GM19463 (cell line): ENCODE measurements around the gene TADA2B.
"Not testable (repeated sequence)": the region's sequence is repeated elsewhere in the genome, so short reads cannot be mapped to it uniquely, and the experiment has no call there.

Source experiments
- ATAC-seq: cut with Tn5 transposase; IDR thresholded peaks from one replicate; pipeline ENCODE4 v1.9.1; 2021; ENCODE audit warnings: mild to moderate bottlenecking, moderate library complexity; ENCODE audit not compliant: unreplicated experiment

Gene TADA2B

DNA sequence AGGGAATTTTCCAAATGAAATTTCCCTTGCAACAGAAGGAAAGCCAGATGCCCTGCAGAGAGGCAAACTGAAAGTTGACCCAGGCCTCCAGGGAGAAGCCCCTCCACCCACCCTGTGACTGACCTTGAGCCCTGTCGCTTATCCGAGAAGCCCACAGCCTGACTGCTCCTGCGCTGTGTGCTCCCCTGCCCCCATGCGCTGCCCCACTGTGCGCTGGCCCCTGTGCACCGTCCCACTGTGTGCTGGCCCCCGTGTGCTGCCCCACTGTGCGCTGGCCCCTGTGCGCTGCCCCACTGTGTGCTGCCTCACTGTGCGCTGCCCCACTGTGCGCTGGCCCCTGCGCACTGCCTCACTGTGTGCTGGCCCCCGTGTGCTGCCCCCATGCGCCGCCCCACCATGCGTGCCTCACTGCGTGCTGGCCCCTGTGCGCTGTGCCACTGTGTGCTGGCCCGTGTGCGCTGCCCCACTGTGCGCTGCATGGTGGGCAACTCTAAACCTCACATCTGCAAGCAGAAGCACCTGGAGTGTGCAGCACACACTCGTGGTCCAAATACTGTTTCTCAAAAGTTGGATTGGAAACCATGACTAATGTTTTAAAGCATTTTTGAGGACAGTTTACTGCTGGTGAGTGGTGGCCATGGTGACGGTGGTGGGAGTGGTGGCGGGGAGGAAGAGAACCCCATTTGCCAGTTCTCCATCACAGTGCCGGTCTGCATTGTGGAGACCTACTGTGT, 33.0 kb downstream of the TADA2B start:
- ATAC-seq: no peak

DNA sequence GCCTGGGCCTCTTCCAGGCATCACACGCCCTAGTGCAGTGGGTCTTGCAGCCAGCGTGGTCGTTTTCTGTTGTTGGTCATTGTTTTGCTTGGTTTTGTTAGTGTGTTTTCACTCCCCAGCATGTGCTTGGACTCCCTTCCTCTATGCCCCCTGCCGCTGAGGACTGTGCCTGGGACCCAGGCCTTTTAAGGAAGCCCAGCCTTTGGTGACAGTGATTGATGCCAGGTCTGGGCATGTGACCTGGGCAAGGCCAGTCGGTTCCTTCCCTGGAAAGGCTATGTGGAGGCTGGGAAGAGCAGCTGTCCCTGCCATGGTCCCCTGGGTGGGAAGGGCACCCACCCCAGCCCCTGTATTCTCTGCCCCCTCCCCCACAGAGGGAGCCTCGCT, 33.5 kb downstream of the TADA2B start:
- no peak for ATAC-seq

DNA sequence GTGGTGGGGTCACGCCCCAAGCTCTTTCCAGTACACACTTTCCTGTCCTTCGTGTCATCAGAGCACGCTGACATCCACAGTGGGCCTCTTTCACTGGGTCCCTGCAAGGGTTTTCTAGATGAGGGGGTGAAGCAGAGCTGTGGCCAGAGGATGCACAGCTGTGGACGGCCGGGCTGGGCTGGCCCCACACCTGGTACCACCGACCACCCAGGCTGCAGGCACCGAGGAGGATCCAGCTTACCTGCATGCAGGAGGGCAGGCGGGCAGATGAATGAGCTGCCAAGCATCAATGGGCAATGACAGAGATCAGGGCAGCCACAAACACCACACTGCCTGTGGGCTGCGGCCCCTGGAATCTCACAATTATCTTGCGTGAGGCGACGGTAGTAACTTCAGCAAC, 34.2 kb downstream of the TADA2B start:
- no peak for ATAC-seq

DNA sequence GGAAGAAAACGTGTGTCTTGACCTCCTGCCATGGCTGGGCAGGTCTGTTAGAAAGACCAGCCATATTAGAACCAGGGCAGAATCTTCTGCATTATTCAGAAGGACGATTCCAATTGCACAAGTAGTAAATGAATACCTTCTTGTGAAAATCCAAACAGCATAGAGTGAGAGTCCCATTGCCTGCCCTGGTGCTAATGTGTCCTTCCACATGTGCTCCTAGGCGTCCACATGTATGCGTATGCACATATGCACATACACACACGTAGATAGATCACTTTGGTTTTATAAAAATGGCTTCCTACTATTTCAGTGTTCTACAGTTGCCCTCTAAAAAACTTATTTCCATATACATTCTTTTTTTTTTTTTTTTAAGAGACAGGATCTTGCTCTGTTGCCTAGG, 34.9 kb downstream of the TADA2B start:
- no peak for ATAC-seq

DNA sequence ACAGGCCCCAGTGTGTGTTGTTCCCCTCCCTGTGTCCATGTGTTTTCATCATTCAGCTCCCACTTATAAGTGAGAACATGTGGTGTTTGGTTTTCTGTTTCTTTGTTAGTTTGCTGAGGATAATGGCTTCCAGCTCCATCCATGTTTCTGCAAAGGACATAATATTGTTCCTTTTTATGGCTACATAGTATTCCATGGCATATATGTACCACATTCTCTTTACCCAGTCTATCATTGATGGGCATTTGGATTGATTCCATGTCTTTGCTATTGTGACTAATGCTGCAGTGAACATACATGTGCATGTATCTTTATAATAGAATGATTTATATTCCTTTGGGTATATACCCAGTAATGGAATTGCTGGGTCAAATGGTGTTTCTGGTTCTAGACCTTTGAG, 36.3 kb downstream of the TADA2B start:
- ATAC-seq: not testable (repeated sequence)

DNA sequence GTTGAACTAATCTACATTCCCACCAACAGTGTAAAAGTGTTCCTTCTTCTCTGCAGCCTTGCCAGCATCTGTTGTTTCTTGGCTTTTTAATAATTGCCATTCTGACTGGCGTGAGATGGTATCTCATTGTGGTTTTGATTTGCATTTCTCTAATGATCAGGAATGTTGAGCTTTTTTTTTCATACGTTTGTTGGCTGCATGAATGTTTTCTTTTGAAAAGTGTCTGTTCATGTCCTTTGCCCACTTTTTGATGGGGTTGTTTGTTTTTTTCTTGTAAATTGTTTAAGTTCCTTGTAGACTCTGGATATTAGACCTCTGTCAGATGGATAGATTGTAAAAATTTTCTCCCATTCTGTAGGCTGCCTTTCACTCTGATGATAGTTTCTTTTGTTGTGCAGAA, 36.7 kb downstream of the TADA2B start:
- not testable (repeated sequence) for ATAC-seq

DNA sequence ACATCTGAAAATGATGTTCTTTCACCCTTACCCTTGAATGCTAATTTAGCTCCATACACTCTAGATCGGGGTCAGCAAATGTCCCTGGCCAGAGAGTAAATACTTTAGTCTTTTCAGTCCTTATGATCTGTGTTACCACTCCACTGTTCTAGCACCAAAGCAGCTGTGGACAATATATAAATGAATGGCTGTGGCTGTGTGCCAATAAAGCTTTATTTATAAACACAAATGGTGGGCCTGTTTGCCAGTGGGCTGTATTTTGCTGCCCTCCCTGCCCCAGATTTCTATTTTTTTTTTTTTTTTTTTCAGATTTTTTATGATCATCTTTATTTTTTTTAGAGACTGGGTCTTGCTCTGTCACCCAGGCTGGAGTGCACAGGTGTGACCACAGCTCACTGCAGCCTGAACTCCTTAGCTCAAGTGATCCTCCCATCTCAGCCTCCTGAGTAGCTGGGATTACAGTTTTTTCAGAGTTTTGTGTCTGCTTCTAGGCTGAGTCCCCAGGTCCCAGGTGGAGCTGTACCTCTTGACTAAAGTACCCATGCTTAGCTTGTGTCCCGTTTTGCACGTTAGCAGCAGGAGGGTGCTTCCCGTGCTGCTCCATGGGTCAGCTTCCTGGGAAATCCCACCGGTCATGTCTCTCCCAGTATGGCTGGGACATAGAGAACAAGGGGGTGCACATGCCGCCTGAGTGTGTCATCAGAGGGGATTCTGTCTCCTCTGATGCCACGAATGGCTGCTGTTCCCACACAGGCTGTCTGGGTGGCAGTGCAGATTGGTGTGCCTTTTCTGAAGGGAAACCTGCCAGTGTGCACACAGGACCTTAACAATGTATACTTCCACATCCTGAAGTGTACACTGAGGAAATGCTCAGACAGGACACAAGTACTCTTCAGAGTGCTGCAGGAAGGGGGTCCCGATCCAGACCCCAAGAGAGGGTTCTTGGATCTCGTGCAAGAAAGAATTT, 40.7 kb downstream of the TADA2B start:
- ATAC-seq: no peak

DNA sequence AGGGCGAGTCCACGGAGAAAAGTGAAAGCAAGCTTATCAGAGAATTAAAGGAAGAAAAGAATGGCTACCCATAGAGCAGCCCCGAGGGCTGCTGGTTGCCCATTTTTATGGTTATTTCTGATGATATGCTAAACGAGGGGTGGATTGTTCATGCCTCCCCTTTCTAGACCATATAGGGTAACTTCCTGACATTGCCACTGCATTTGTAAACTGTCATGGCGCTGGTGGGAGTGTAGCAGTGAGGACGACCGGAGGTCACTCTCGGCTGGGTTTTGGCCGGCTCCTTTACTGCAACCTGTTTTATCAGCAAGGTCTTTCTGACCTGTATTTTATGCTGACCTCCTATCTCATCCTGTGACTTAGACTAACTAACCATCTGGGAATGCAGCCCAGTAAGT, 41.4 kb downstream of the TADA2B start:
- ATAC-seq: not testable (repeated sequence)

DNA sequence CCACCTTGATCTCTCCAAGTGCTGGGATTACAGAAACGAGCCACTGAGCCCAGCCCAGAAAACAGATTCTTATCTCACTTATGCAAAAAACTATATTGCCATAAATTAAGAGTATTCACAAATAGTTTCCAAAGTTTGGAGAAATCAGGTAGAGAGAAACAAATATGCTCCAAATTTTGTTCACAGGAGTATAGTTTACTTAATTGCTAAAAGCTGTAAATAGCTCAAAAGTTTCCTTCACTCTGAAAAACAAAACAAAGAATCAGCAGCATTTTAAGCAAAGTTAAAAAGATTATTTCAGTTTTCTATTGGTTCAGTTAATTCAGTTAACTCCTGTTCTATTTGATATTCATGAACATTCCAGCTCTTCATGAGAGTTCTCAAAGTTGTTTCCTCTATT, 43.2 kb downstream of the TADA2B start:
- ATAC-seq: no peak

DNA sequence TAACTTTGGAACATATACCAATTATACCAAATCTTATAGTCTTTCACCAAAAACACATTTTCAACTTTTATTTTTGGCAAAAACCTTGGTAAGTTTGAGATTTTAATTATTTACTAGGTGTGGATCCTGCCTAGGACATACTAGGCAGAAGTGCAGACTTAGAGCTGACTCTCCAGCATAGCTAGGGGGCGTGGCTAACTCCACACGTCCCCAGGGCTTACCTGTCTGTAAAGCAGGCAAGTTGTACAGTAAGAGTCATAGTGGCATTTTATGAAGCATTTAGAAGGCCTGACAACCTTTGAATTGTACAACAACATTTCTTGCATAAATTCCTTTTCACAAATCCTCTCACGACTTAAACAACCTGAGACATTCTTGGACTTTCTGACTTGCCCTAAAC, 43.9 kb downstream of the TADA2B start:
- no peak for ATAC-seq

DNA sequence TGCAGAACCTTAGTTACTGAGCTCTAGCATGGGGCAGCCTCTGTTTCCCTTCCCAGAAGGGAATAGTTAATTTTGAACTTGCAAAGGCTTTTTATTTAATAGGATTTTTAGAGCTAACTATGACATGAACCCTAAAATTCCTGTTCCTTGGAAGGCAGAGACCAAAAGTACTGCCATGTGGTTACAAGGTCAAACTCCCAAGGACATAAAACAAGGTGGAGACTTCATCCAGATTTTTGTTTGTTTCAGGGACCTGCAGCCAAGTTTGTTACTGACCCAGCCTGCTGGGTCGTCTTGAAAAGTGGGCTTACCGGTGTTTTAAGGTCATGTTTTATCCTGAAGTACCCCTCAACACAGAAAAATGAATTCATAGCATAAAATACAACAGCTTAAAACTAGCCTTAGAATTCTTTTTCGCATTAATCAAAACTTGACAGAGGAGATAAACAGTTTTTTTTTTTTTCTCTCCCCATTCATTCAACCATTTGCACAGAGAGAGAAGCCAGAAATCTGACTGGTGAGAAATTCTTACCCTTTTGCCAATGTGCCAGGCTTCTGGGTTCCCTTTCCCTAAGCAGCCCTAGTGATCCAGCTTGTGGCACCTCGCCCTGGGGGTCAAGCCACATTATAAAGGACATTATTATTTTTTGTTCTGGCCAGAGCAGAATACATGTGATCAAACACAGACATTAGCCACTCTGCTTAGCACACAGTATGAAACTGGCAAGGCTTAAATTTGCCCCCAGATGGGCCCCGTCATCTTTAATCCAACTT, 46.2 kb downstream of the TADA2B start:
- ATAC-seq: no peak

DNA sequence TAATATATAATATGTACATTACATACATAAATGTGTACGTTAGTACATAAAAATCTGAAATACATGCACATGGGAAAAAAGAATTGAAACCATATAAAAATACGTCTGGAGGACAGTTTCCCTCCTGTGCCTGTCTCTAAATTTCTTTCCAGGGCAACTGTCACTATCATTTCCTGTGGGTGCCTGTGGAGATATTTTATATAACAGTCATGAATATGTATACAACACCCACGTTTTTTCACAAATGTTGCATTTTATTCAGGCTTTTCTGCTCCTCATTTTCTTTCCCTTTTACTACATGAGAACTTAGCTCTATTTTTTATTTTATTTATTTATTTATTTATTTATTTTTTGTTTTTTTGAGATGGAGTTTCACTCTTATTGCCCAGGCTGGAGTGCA, 48.9 kb downstream of the TADA2B start:
- ATAC-seq: no peak

DNA sequence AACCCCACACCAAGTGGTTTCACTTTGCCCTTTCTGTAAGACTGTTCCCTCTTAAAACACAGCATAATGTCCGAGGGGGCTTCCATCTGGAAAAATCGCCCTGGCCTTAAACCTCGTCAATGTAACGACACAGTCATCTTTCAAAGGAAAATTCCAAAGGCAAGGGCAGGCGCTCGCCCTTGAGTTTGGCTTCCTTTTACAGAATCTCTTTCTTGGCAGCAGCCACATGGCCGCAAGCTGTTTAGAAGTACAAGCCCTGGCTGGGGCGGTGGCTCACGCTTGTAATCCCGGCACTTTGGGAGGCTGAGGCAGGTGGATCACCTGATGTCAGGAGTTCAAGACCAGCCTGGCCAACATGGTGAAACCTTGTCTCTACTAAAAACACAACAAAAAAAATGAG, 51.7 kb downstream of the TADA2B start:
- ATAC-seq: no peak

DNA sequence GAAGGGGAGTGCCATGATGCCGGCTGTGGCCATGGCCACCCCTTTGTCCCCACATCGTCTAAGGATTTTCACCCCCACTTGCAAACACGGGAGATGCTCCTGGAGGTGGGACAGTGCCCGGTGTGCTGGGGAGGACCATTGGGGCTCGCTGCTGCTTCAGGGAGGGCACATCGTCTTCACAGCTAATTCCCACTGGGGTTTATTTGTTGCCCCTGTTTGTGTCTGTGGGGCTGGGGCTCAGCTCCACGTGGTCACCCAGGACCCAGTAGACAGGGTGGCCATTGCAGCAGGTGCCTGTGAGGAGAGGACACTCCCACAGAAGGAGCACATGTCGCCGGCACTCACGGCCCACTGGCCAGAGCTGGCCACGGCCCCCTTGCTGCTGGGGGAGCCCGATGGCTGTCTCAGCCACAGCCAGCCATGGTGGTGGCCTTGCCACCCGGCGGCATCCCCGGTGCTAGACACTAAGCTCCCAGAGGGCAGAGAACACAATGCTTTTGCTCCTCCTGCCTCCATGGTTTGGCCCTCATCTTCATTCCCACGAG, 52.5 kb downstream of the TADA2B start:
- no peak for ATAC-seq

DNA sequence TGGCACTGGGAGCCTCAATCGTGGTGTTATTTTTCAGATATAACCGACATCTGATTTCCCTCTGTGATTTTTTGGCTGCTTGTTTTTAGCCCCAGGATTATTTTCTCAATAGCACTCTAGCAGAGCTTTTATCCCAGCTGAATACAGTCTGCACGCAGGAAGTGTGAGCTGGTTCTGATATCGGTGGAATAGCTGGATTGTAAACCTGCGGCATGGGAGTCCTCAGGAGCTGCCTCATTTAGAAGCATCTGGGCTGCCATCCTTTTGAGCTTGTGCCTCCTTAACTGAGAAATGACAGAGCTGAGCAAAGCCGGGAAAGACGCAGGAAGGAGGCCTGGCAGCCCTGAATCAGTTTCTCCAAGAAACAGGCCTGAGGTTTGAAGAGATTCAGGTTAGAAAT, 53.1 kb downstream of the TADA2B start:
- ATAC-seq: no peak

DNA sequence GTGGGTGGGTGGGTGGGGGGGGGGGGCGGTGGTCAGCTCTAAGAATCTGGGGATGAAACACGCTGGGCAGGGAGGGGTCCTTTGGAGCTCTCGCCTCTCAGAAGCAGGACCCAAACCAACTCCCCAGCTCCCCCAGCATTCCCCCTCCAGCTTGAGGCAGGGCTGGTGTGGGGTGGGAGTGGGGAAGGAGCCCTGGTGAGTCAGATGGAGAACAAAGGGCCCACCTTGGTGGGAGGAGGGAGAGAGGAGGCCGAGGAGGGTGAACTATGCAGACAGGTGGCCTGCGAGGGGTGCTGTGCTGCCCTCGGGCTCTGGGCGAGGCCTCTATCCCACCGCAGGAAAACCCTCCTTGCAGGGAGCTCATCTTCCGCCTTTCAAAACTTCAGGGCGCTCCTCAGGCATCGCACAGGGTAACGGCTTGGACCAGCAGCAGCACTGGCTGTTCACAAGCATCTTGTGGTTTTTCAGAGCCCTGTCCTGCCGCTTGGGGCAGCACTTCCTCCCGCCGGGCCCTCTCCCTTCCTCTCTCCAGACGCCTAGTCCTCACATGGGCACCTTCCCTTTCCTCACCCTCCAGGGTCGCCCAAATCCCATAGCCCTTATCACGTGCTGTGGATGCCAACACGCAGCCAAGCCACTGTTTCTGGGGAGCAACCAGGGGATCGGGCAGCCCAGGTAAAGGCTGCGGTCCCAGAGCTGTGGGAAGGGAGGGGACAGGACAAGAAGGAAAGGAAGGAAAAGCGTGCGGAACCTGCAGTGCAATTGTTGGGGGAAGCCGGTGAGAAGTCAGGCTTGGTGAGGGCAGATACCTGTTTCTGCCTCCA, 58.7 kb downstream of the TADA2B start:
- peak; percentile 69 for ATAC-seq

DNA sequence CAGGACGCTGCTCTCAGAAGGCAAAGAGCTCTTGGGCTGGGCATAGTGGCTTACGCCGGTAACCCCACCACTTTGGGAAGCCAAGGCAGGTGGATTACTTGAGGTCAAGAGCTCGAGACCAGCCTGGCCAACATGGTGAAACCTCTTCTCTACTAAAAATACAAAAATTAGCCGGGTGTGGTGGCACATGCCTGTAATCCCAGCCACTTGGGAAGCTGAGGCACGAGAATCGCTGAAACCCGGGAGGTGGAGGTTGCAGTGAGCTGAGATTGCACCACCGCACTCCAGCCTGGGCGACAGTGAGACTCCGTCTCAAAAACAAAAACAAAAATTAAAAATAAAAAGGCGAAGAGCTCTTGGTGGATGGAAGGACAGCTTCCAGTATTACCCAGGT, 59.3 kb downstream of the TADA2B start:
- ATAC-seq: not testable (repeated sequence)

DNA sequence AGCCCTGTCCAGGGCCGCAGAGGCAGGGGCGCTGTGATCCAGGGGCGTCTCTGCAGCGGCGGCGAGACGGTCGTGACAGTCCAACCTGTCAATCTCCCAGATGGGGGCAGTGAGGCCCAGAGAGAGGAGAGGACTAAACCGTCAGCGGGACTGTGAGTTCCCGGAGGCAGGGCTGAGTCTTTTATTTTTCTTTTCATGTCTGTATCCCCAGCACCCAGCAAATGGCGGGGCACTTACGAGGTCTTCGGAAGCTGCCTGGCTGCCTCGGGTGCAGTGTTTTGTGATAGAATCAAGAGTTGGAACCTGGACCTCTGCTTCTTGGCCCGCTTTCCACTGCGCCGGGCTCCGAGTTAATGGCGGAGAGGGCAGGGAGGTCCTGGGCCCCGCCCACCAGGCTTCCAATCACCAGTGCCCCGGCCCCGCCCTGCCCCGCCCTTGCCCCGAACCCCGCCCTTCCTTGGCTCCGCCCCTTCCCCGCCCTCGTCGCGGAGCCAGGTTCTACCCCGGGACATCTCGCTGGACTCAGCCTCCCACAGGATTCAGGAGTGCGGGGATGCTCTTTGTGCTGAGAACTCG, 59.9 kb downstream of the TADA2B start:
- peak; percentile 86 for ATAC-seq

DNA sequence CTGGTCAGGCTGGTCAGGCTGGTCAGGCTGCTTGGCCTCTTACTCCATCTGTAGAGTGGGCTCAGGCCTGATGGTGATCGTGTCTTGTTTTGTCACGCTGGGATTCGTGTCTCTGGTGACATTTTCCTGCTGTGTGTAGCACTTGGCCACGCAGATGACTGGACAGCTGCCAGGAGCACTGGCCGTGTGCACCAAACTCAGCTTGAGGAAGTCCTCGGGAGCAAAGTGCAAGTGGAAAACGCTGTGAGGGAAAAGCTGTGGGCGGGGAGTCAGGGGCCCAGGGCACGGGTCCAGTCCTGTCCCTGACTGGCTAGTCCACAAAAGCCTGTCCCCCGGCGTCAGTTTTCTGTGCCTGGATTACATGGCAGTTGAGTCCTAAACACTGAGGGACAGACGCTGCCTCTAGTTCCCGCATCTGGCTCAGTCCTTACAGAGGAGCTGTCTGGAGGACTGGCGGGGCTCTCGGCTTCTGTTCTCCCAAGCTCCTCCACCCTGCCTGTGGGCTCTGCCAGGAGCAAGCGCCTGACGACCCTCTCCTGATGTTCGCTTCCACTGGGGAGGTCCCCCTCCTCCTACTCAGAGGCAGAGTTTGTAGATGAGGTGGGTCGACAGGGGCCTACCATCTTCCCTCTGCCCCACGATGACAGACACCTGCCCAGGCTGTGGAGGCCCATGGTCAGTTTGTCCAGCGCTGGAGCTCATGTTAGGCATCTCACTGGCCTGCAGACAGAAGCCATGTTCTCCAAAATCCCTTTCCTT, 60.6 kb downstream of the TADA2B start:
- ATAC-seq: no peak
